NCI-H1417 (cell line): ENCODE data around the gene SORCS3.

Source experiments
- DNase-seq, 3 experiments: peaks; one replicate each; lab custom pipeline; 2025; lab: John Stamatoyannopoulos, UW

Gene SORCS3

GRCh38 chr10:105262666-105263065, 621.6 kb downstream of the SORCS3 start:
- DNase-seq, result no peak

- DNase-seq, result no peak
These were observed 626.0 kb downstream of the SORCS3 start for GRCh38 chr10:105266966-105267539.

GRCh38 chr10:105268961-105269360, 627.9 kb downstream of the SORCS3 start:
- no peak for DNase-seq

- no peak for DNase-seq
These were observed 628.6 kb downstream of the SORCS3 start for GRCh38 chr10:105269689-105270088.

- no peak for DNase-seq
These were observed 633.5 kb downstream of the SORCS3 start for GRCh38 chr10:105274556-105275070.

GRCh38 chr10:105278439-105278838, 637.3 kb downstream of the SORCS3 start:
- DNase-seq, result no peak

- DNase-seq, result no peak
These were observed 638.0 kb downstream of the SORCS3 start for GRCh38 chr10:105279101-105279500.

GRCh38 chr10:105280895-105281294, 639.8 kb downstream of the SORCS3 start:
- DNase-seq, result no peak

GRCh38 chr10:105284476-105285215, 643.6 kb downstream of the SORCS3 start:
- DNase-seq, result no peak

GRCh38 chr10:105288026-105288425, 646.9 kb downstream of the SORCS3 start:
- DNase-seq, result no peak

- no peak for DNase-seq
These were observed 647.5 kb downstream of the SORCS3 start for GRCh38 chr10:105288613-105289012.

GRCh38 chr10:105291571-105291970, 650.5 kb downstream of the SORCS3 start:
- DNase-seq, result peak in 2 of 3 experiments; percentile 52 to 83

GRCh38 chr10:105292236-105292635, 651.1 kb downstream of the SORCS3 start:
- no peak for DNase-seq
